GM19239 (cell line): ENCODE results near the gene RCAN1.

Experiments
- DNase-seq: peaks from one replicate; pipeline ENCODE4 v3.0.0; 2011; ENCODE audit warnings: low spot score; ENCODE audit not compliant: insufficient read length
- FAIRE-seq: peaks from 2 replicates; lab custom pipeline; 2011; peaks lifted over from hg19 to GRCh38; lab: Jason Lieb, UNC

RCAN1 gene

GRCh38 chr21:34614628-34615486 lies at the start of gene RCAN1:
RCAN1 (minus strand) TSS chr21:34615113; CDS start chr21:34615011, 102 bp downstream.
- peak; percentile 92 for FAIRE-seq
- peak; percentile 97 for DNase-seq

GRCh38 chr21:34661848-34662247 lies 46.9 kb upstream of the RCAN1 start:
- no peak for FAIRE-seq

GRCh38 chr21:34653522-34653921 lies 38.6 kb upstream of the RCAN1 start:
- no peak for FAIRE-seq
- DNase-seq: no peak

More at GRCh38 chr21:34661848-34662247, 46.9 kb upstream of the RCAN1 start:
- DNase-seq: no peak

- no peak for DNase-seq
- no peak for FAIRE-seq
Observed at GRCh38 chr21:34651642-34652041, 36.7 kb upstream of the RCAN1 start.

- DNase-seq (no peak), FAIRE-seq (no peak)
Observed at GRCh38 chr21:34650861-34651431, 36.0 kb upstream of the RCAN1 start.

- FAIRE-seq (no peak), DNase-seq (no peak)
Observed at GRCh38 chr21:34649400-34649799, 34.5 kb upstream of the RCAN1 start.

GRCh38 chr21:34648739-34649297 lies 33.9 kb upstream of the RCAN1 start:
- FAIRE-seq (no peak), DNase-seq (no peak)

GRCh38 chr21:34647555-34647954 lies 32.6 kb upstream of the RCAN1 start:
- FAIRE-seq: no peak
- DNase-seq: no peak

- no peak for FAIRE-seq
Observed at GRCh38 chr21:34644825-34645224, 29.9 kb upstream of the RCAN1 start.

GRCh38 chr21:34642211-34643075 lies 27.5 kb upstream of the RCAN1 start:
- peak; percentile 89 for FAIRE-seq
- DNase-seq: peak; percentile 25

More at GRCh38 chr21:34644825-34645224, 29.9 kb upstream of the RCAN1 start:
- no peak for DNase-seq

GRCh38 chr21:34640858-34641257 lies 25.9 kb upstream of the RCAN1 start:
- no peak for FAIRE-seq
- no peak for DNase-seq

- DNase-seq: peak; percentile 28
- peak; percentile 93 for FAIRE-seq
Observed at GRCh38 chr21:34639882-34640788, 25.2 kb upstream of the RCAN1 start.

- DNase-seq (no peak), FAIRE-seq (no peak)
Observed at GRCh38 chr21:34639250-34639649, 24.3 kb upstream of the RCAN1 start.

- DNase-seq: no peak
- FAIRE-seq: no peak
Observed at GRCh38 chr21:34636961-34637360, 22.0 kb upstream of the RCAN1 start.

GRCh38 chr21:34635307-34635706 lies 20.4 kb upstream of the RCAN1 start:
- FAIRE-seq (no peak), DNase-seq (no peak)

- FAIRE-seq: no peak
- no peak for DNase-seq
Observed at GRCh38 chr21:34632498-34632897, 17.6 kb upstream of the RCAN1 start.

- DNase-seq (peak; percentile 52), FAIRE-seq (peak; percentile 94)
Observed at GRCh38 chr21:34630536-34631143, 15.7 kb upstream of the RCAN1 start.

GRCh38 chr21:34626131-34626530 lies 11.2 kb upstream of the RCAN1 start:
- no peak for FAIRE-seq
- no peak for DNase-seq

- FAIRE-seq (no peak), DNase-seq (no peak)
Observed at GRCh38 chr21:34625030-34625593, 10.2 kb upstream of the RCAN1 start.
